K562 (cell line): ENCODE results near the gene CNTN5. TPM values are rescaled to one million over a fixed set of nuclear protein-coding genes. Genes with fewer than 3 reads are reported as not detected.

Source experiments
- ATAC-seq: fragments of 200-7000 bp; cut with Tn5 transposase; 3 replicates; pipeline ENCODE4 v1.9.1; 2020; ENCODE audit warnings: moderate library complexity
- BruUV-seq: library from RNA; stranded (reverse); fragments of 400-500 nt; replicated peaks from 2 replicates; lab custom pipeline; 2021; lab: Mats Ljungman, UMichigan
- CTCF ChIA-PET: fragments of 300-600 bp; formaldehyde crosslinking; extraction: SDS; loops from one replicate; lab custom pipeline; 2021; ENCODE audit warnings: low intra/inter-chr PET ratio; lab: Yijun Ruan, JAX
- POLR2A ChIA-PET: fragments of 300-600, 350-650 bp; sonication (Branson Sonifier 250); formaldehyde crosslinking; extraction: SDS; loops from one replicate; lab custom pipeline; 2021; ENCODE audit warnings: antibody characterized with exemption, inconsistent platforms; lab: Yijun Ruan, JAX
- DNase-seq, 4 experiments: peaks; one replicate each; pipeline versions ENCODE4 v3.0.0 to v3.0.0-alpha.2; 2011 to 2018; ENCODE audit warnings: low spot score in 3 of 4, mixed read lengths in 3 of 4; ENCODE audit errors: extremely low read depth in 1 of 4
- FAIRE-seq: peaks from 2 replicates; lab custom pipeline; 2011; peaks lifted over from hg19 to GRCh38; lab: Jason Lieb, UNC
- H2AFZ ChIP-seq: 2 replicates; pipeline ENCODE4 v1.6.0; 2011; ENCODE audit warnings: low read depth, low read length, control low read depth, inconsistent platforms
- H3K27ac ChIP-seq: fragments of 200-600 bp; 3 replicates; pipeline ENCODE4 v1.8.0; 2011; ENCODE audit warnings: low read depth, mild to moderate bottlenecking, control low read depth, inconsistent platforms, low read length, moderate library complexity, mixed read lengths; ENCODE audit errors: extremely low read depth
- H3K27me3 ChIP-seq, 2 experiments: fragments of 300-600 bp in 1 of 2; 2 replicates in 1 of 2; 3 replicates in 1 of 2; pipeline versions ENCODE4 v1.6.0 to v1.8.0; 2011; ENCODE audit warnings: inconsistent platforms in 2 of 2, low read length in 2 of 2, mild to moderate bottlenecking in 1 of 2, mixed read lengths in 1 of 2, moderate library complexity in 1 of 2; ENCODE audit not compliant: control insufficient read depth in 2 of 2, insufficient read depth in 2 of 2
- H3K36me3 ChIP-seq: fragments of 300-600 bp; 3 replicates; pipeline ENCODE4 v1.8.0; 2011; ENCODE audit warnings: mild to moderate bottlenecking, low read length, inconsistent platforms; ENCODE audit not compliant: control insufficient read depth, insufficient read depth
- H3K4me1 ChIP-seq, 2 experiments: fragments of 200-600 bp in 1 of 2; replicated peaks in 1 of 2; 2 replicates in 1 of 2; 3 replicates in 1 of 2; pipeline versions ENCODE4 v1.5.1 to v1.8.0; 2011; ENCODE audit warnings: inconsistent platforms in 2 of 2, low read length in 2 of 2, mild to moderate bottlenecking in 1 of 2, mixed read lengths in 1 of 2, moderate library complexity in 1 of 2; ENCODE audit not compliant: control insufficient read depth in 2 of 2, insufficient read depth in 2 of 2
- H3K4me2 ChIP-seq: 2 replicates; pipeline ENCODE4 v1.6.1; 2011; ENCODE audit warnings: low read length, control low read depth, inconsistent platforms, mixed read lengths; ENCODE audit not compliant: insufficient read depth
- H3K4me3 ChIP-seq: fragments of 200-600 bp; sonication (generic), shearing (Covaris generic); 2 replicates; pipeline ENCODE4 v1.5.1; 2016; ENCODE audit warnings: control low read depth, inconsistent platforms
- H3K79me2 ChIP-seq: fragments of 200-600 bp; 3 replicates; pipeline ENCODE4 v1.8.0; 2011; ENCODE audit warnings: low read length, inconsistent platforms; ENCODE audit not compliant: control insufficient read depth, insufficient read depth
- H3K9ac ChIP-seq, 2 experiments: 2 replicates each; pipeline versions ENCODE4 v1.6.0 to v1.6.1; 2011; ENCODE audit warnings: low read depth in 2 of 2, low read length in 2 of 2, control low read depth in 1 of 2, inconsistent platforms in 1 of 2, mild to moderate bottlenecking in 1 of 2, mixed read lengths in 1 of 2; ENCODE audit not compliant: insufficient read depth in 1 of 2
- H3K9me1 ChIP-seq: one replicate; pipeline ENCODE4 v1.6.0; 2011; ENCODE audit warnings: inconsistent platforms, mild to moderate bottlenecking, low read length, moderate library complexity; ENCODE audit not compliant: control insufficient read depth, insufficient read depth
- H3K9me3 ChIP-seq: replicated peaks from 2 replicates; pipeline ENCODE4 v1.5.1; 2011; ENCODE audit warnings: low read depth, low read length, inconsistent platforms; ENCODE audit not compliant: control insufficient read depth, insufficient read depth
- H4K20me1 ChIP-seq: replicated peaks from 2 replicates; pipeline ENCODE4 v1.6.1; 2011; ENCODE audit warnings: low read length, inconsistent platforms, mixed read lengths; ENCODE audit not compliant: control insufficient read depth, insufficient read depth
- JUN ChIP-seq, 2 experiments: sonication (generic) in 1 of 2; formaldehyde crosslinking in 1 of 2; IDR thresholded peaks; 2 replicates each; pipeline versions ENCODE4 v1.6.1 to v1.8.0; 2012 to 2022; ENCODE audit warnings: borderline replicate concordance in 2 of 2, mild to moderate bottlenecking in 2 of 2, improper control_type of control experiment in 1 of 2, low read depth in 1 of 2, low read length in 1 of 2, missing genetic modification reagents in 1 of 2
- TFE3 ChIP-seq: fragments of 450-650 bp; formaldehyde crosslinking; IDR thresholded peaks from 2 replicates; pipeline ENCODE4 v1.4.0; 2020; ENCODE audit warnings: mild to moderate bottlenecking, mixed read lengths
- VEZF1 ChIP-seq: fragments of 200-800 bp; sonication (Bioruptor generic); IDR thresholded peaks from 2 replicates; pipeline ENCODE4 v1.6.1; 2017; ENCODE audit warnings: missing genetic modification characterization, missing compliant biosample characterization
- WGBS: fragments of 100-300 bp; shearing (Covaris generic); methylation state at CpG from one replicate; pipeline ENCODE4 v1.1.6; 2016; ENCODE audit warnings: low coverage, mixed read lengths; ENCODE audit not compliant: insufficient coverage; ENCODE audit errors: missing lambda C conversion rate; 5-methylcytosine and 5-hydroxymethylcytosine counted together
- in situ Hi-C: fragments of 300-500 bp; cut with MboI; formaldehyde crosslinking; loops from 4 replicates; pipeline ENCODE4 v1.15.0; 2018; ENCODE audit warnings: inconsistent platforms, mixed read lengths
- intact Hi-C: fragments of 100-400 bp; cut with micrococcal nuclease; formaldehyde crosslinking; loops from 2 replicates; pipeline ENCODE4 v1.14.2; 2022
- polyA plus RNA-seq, 8 experiments: library from polyadenylated mRNA; depleted of rRNA in 4 of 8; stranded (reverse) in 5 of 8; unstranded in 3 of 8; fragments of >200 nt; fragmentation: Nextera tagmentation in 2 of 8; fragmentation: Illumina TruSeq in 1 of 8; extraction: Ambion mirVana in 2 of 8; extraction: Trizol in 1 of 8; gene quantifications; 2 replicates each; pipeline versions ENCODE4 v1.2.1 to v1.2.3, GENCODE V29; 2011 to 2014; ENCODE audit warnings: inconsistent platforms in 1 of 8, missing spikeins in 1 of 8
- total RNA-seq, 7 experiments: library from RNA; depleted of rRNA in 6 of 7; stranded (reverse); fragments of >200 nt in 6 of 7; fragmentation: Illumina TruSeq in 2 of 7; extraction: Trizol in 2 of 7; gene quantifications; 2 replicates each; pipeline versions ENCODE4 v1.2.1 to v1.2.3, GENCODE V29; 2011 to 2021; ENCODE audit warnings: low replicate concordance in 1 of 7

Gene CNTN5
- total and polyA plus RNA-seq, 9 of the 15 experiments (the other 6 are each of a cell fraction or from before 2014, with no cell fraction given), result 0.03 TPM; not detected in 8

- CTCF ChIA-PET, result no interaction called here
- H3K36me3 ChIP-seq, result no peaks in the 10 kb centered on the region
- in situ Hi-C loops, result no loop called here
- no peak overlapping the region for H2AFZ ChIP-seq
- no peaks in the 10 kb centered on the region for H3K27me3 ChIP-seq
- no peaks in the 10 kb centered on the region; the same call in 1 of the 2 replicates for H3K9me3 ChIP-seq
- no TSS peak for BruUV-seq
- H3K4me1 ChIP-seq, result no peaks in the 10 kb centered on the region
- POLR2A ChIA-PET, result no interaction called here
- H3K9ac ChIP-seq, result no peak overlapping the region
- FAIRE-seq (no peak), ATAC-seq (no peak), DNase-seq (no peak)
- H4K20me1 ChIP-seq, result no peaks in the 10 kb centered on the region
- no peak overlapping the region for H3K4me3 ChIP-seq
- intact Hi-C loops, result no loop called here
- H3K79me2 ChIP-seq, result no peaks in the 10 kb centered on the region
- H3K4me2 ChIP-seq, result no peak overlapping the region
- WGBS, result 0% methylated on average over 5 of the region's 5 CpGs
- H3K9me1 ChIP-seq, result no peaks in the 10 kb centered on the region
- H3K27ac ChIP-seq, result no peak overlapping the region
- TF ChIP-seq VEZF1 (CRISPR knock-in tag), result no peak
- TF ChIP-seq TFE3 (CRISPR knock-in tag), result no peak
- TF ChIP-seq JUN (IDR thresholded peaks at IDR 0.05; ENCODE audit: borderline replicate concordance, low read depth, low read length), result no peak
- TF ChIP-seq JUN (CRISPR knock-in tag; IDR thresholded peaks at IDR 0.05; ENCODE audit: borderline replicate concordance), result no peak
Measured at GRCh38 chr11:99773646-99774045, 752.9 kb downstream of the CNTN5 start.
